HT1080 (cell line): ENCODE data around the gene PRDM5. TPM values are rescaled to one million over a fixed set of nuclear protein-coding genes. Genes with fewer than 3 reads are reported as not detected.
A peak's percentile ranks its signal among the peaks of the same experiment; 100 is the strongest.

Experiments
- DNase-seq: peaks from one replicate; pipeline ENCODE4 v3.0.0-alpha.2; 2015; ENCODE audit warnings: low read depth
- total RNA-seq: library from RNA; depleted of rRNA; stranded (reverse); fragments of >200 nt; shearing (Covaris generic); gene quantifications from 2 replicates; pipeline ENCODE4 v1.2.3, GENCODE V29; 2014

PRDM5 gene
- total RNA-seq, 1 experiment from 2014 or later: 0.63 TPM

GRCh38 chr4:120915336-120915735, 7.2 kb downstream of the PRDM5 start:
- no peak for DNase-seq

- no peak for DNase-seq
These were observed 19.1 kb downstream of the PRDM5 start for GRCh38 chr4:120903419-120903818.

GRCh38 chr4:120902925-120903324, 19.6 kb downstream of the PRDM5 start:
- no peak for DNase-seq

- DNase-seq: no peak
These were observed 20.8 kb downstream of the PRDM5 start for GRCh38 chr4:120901731-120902130.

- DNase-seq: no peak
These were observed 24.4 kb downstream of the PRDM5 start for GRCh38 chr4:120897981-120898719.

- no peak for DNase-seq
These were observed 27.0 kb downstream of the PRDM5 start for GRCh38 chr4:120895554-120895953.

GRCh38 chr4:120893314-120893713, 29.2 kb downstream of the PRDM5 start:
- no peak for DNase-seq

- DNase-seq: no peak
These were observed 36.3 kb downstream of the PRDM5 start for GRCh38 chr4:120886191-120886590.

- DNase-seq: no peak
These were observed 40.7 kb downstream of the PRDM5 start for GRCh38 chr4:120881846-120882245.

- DNase-seq: no peak
These were observed 41.2 kb downstream of the PRDM5 start for GRCh38 chr4:120881351-120881750.

GRCh38 chr4:120877021-120877420, 45.5 kb downstream of the PRDM5 start:
- DNase-seq: no peak

GRCh38 chr4:120874792-120875774, 47.4 kb downstream of the PRDM5 start:
- DNase-seq: no peak

GRCh38 chr4:120873554-120873953, 49.0 kb downstream of the PRDM5 start:
- DNase-seq: no peak

GRCh38 chr4:120871173-120871572, 51.4 kb downstream of the PRDM5 start:
- no peak for DNase-seq

GRCh38 chr4:120870279-120870673, 52.2 kb downstream of the PRDM5 start:
- DNase-seq: no peak

- DNase-seq: no peak
These were observed 52.8 kb downstream of the PRDM5 start for GRCh38 chr4:120869613-120870278.

GRCh38 chr4:120867506-120867905, 55.0 kb downstream of the PRDM5 start:
- no peak for DNase-seq

- DNase-seq: no peak
These were observed 56.5 kb downstream of the PRDM5 start for GRCh38 chr4:120865985-120866384.

- DNase-seq: no peak
These were observed 57.6 kb downstream of the PRDM5 start for GRCh38 chr4:120864969-120865368.

GRCh38 chr4:120862432-120862831, 60.1 kb downstream of the PRDM5 start:
- no peak for DNase-seq

GRCh38 chr4:120861852-120862251, 60.7 kb downstream of the PRDM5 start:
- no peak for DNase-seq

- peak; percentile 42 for DNase-seq
These were observed 63.8 kb downstream of the PRDM5 start for GRCh38 chr4:120858776-120859175.
